ENCODE measurements around the gene CALML5.

CALML5 gene

DNA sequence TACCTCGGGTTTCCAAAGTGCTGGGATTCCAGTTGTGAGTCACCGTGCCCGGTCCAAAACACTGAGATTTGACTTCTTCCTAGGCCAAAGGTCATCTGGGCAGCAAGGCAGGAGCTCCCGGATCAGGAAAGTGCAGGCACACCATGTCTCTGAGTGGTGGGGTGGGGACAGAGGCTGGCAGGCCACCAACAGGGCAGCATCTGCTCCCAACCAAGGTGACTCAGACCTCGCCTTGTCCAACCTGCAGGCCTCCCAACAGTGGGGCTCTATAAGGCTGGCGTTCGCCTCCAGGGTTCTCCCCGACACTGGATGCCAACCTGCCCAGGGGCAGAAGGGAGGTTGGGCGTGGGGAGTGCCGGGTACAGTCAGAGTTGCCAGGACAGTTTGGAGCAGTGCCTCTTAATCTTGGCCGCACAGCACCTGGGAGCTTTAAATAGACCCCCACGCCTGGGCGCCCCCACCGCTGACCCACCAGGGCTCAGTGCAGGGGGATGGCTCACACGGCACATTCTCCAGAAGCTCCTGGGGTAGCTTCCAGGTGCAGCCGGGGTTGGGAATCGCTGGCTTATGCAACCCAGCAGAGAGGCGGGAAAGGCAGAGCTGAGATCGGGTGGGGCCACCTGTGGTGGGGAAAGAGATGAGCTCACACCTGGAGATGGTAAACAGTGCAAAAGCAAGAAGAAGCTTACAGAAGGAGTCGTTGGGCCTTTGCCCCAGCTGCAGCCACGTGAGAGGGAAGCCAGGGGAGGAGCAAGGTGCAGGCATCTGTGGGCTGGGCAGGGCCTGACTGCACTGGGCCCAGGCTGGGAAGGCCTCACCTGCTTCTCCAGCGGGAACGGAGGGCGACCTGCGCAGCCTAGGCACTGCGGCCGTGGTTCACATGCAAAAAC lies 10.9 kb downstream of the CALML5 start:
- in situ Hi-C loops (cut with HindIII; ENCODE audit: low sequenced_read_pairs), result loop anchor here (25.0 kb wide), 1 partner anchor 101 kb away; no protein-coding TSS in a partner anchor

DNA sequence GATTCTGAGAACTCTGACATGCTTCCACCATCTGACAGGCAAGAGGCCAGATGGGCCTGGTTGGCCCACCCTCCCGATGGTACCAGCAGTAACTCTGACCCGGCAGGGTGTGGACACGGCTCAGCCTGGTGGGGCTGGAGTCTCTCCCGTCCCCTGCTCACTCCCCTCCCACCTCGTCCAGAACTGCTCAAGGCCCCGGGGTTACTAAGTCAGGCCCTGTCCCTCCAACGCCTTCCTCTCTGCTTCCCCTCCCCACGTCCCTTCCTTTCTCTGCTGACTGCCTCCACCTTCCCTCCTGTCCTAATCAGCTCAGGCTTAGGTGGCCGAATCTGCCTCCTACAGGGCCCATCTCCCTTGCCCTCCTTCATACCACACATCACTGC lies 12.5 kb downstream of the CALML5 start:
- in situ Hi-C loops (cut with HindIII; ENCODE audit: low sequenced_read_pairs), result loop anchor here (25.0 kb wide), 1 partner anchor 100 kb away; no protein-coding TSS in a partner anchor

DNA sequence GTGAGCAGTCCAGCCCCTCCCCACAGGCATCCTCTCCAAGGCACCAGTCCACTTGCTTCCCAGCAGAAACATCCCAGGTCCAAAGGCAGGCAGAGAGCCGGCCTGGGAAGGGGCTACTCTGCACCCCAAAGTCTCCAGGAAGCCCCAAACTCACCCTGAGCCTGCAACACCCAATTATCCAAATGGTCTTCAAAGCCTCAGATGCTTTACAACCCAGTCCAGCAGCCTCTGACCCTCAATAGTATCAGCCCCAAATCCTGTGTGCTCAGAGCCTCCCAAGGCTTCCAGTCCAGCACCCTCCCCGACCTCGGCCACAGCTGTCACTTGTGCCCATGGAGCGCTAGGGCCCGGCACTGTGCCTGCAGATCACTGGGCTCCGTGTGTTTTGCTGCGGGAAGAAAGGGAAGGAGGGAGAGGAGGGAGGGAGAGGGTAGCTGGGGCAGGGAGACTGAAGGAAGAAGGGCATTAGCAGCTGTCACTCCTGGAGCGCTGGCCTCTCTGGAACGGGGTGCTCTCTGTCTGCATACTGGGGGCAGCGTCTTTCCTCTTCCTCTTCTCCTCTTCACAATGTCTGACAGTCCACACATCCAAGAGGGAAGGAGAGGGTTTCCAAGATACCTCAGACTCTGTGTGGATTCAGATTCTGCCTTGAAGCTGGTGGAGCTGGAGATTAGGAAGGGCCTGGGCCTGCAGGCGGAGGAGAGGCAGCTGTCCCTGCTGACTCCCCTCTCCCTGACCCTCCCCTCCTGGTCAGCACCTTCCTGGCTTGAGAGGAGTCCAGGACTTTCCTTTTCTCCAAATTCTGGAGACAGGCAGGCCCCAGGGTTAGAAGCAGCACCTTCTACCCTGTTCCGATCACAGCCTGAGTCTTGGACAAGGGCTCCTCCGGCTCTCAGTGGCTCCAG lies 13.2 kb downstream of the CALML5 start:
- in situ Hi-C loops (cut with HindIII; ENCODE audit: low sequenced_read_pairs), result loop anchor here (25.0 kb wide), 1 partner anchor 99 kb away; no protein-coding TSS in a partner anchor

DNA sequence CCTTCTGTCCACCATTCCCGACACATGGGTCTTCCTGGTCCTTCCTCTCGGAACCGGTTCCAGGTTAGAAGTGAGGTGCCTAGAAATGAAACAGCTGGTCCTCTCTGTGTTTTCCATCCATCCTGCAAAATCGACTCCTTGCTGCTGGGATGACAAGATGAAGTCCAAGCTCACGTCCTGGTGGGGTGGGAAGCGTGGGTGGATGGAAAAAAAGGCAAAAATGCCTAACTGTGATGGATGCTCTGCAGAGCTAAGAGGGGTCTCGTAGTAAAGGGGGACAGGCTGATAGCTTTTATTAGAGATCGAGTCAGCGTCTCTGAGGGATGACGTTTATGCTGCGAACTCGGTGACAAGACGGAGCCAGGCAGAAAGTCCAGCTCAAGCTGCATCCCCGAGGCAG lies 14.1 kb downstream of the CALML5 start:
- in situ Hi-C loops (cut with HindIII; ENCODE audit: low sequenced_read_pairs), result loop anchor here (25.0 kb wide), 1 partner anchor 98 kb away; no protein-coding TSS in a partner anchor

DNA sequence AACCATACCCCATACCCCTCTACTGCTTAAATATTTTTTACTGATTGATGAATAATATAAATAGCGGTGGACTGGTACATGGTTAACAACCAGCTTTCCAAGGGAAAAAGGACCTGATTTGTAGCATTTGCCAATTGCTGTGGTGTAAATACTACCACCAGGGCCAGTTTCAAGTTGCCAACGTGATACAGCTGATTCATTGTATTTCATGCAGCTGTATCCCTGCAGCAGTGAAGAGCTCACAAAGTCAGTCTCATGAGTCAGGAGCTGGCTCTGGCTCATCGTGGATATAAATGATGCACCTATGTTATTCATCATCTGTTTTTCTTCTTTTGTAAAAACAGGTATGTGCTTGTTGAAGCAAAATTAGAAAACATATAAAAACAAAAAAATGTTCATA lies 15.2 kb downstream of the CALML5 start:
- in situ Hi-C loops (cut with HindIII; ENCODE audit: low sequenced_read_pairs), result loop anchor here (25.0 kb wide), 1 partner anchor 97 kb away; no protein-coding TSS in a partner anchor

DNA sequence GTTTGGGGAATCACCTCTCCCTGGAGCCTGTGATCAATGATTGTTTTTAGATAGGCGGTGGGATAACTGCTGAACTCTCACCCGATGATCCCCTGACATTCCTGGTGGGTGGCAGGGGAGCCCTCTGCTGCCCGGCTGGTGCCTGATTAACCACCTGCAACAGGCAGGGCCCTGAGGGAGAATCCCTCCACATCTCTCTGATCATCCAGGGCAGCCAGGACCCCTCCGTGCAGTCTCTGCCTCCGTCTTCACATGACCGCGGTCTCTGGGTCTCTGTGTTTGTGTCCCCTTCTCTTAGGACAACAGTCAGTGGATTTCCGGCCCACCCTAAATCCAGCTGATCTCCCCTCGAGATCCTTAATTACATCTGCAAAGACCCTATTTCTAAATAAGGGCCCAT lies 17.4 kb downstream of the CALML5 start:
- in situ Hi-C loops (cut with HindIII; ENCODE audit: low sequenced_read_pairs), result loop anchor here (25.0 kb wide), 1 partner anchor 95 kb away; no protein-coding TSS in a partner anchor

DNA sequence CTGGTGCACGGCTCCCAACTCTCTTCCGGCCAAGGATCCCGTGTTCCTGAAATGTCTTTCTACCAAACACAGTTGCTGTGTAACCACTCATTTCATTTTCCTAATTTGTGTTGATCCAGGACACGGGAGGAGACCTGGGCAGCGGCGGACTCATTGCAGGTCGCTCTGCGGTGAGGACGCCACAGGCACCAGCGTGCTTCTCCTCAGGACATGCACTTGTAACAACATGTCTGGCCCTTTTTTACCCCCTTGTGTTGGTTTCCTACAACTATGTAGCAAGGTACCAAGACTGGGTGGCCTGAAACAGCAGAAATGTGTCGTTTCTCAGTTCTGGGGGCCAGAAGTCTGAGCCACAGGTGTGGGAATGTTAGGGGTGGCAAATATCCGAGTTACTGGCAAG lies 18.2 kb downstream of the CALML5 start:
- in situ Hi-C loops (cut with HindIII; ENCODE audit: low sequenced_read_pairs), result loop anchor here (25.0 kb wide), 1 partner anchor 94 kb away; no protein-coding TSS in a partner anchor

DNA sequence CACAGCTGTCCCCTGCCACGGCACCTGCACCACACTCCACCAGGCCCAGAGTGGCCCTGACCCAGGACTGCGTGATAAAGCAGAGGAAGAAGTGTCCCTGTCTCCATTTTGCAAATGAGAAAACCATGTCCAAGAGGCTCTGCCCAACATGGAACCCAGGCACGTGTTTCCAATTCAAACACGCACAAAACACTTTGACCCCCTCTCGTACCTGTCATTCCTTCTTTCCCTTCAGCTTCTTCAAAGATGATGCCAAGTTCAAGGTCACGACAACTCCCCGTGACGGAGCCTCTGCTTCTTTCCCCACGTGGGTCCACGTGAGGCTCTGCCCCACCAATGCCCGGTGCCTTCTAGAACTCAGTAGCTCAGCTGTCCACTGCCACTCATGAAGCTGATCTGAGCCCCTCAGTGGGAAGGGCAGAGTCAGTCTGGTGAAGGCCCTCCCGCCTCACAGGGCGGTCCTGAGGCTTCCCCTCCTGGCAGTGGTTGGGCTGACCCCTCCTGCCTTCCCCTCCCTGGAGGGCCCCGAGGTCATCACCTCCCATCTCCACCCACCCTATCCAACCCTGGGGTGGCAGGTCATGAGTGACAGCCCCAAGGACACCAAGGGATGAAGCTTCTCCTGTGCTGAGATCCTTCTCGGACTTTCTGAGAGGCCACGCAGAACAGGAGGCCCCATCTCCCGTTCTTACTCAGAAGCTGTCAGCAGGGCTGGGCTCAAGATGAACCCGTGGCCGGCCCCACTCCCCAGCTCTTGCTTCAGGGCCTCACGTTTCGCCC lies 19.0 kb downstream of the CALML5 start:
- in situ Hi-C loops (cut with HindIII; ENCODE audit: low sequenced_read_pairs), result loop anchor here (25.0 kb wide), 1 partner anchor 93 kb away; no protein-coding TSS in a partner anchor

DNA sequence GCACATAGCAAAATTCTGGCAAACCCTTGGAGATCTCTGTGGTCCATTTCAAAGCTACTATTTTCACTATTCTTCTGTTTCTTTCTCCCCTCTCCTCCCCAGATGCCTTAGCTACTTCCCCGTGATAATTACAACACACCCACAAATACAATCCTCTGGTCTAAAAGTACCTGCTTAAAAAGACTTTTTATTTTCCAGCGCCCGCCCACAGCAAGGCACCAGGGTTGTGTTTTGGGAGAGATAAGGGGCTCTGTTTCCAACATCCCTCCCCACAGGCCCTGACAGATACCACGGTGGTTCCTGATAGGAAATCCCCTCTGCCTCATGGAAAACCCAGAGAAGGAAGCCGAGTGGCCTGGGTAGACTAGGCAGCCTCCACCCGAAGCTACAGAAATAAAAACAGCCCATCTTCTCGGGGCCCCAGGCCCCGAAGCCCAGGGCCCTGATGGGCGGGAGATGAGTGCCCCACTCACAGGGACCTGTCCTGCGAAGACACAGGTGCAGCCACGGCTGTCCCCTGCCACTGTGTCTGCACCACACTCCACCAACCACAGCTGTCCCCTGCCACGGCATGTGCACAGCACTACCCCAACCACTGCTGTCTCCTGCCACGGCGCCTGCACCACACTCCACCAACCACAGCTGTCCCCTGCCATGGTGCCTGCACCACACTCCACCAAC lies 19.7 kb downstream of the CALML5 start:
- in situ Hi-C loops (cut with HindIII; ENCODE audit: low sequenced_read_pairs), result loop anchor here (25.0 kb wide), 1 partner anchor 92 kb away; no protein-coding TSS in a partner anchor

DNA sequence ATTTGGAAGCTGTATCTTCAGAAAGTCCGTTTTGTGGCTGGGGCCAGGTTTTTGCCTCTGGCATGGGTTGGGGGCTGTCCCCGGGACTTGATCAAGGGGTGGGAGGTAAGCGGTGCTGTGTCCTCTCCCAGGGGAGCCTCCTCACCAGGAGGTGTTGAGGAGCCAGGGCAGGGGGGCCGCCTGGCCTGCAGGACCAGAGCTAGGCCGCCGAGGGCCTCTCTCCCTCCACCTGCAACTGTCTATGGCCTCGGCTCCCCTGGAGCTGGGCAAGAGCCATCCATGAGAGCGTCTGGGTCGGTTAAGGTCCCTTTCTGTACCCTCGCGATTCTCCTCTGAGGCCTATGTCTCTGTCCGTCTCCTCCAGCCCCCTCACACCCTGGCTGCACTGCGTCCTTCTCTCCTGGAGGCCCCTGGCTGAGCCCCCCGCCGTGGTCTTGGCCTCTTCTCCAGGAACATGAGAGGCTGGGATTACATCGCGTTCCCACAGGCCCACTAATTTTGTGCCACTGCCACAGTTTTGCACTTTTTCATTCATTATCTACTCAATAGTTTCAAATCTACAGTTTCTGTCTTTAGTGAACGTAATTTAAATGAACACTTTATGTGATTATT lies 20.6 kb downstream of the CALML5 start:
- in situ Hi-C loops (cut with HindIII; ENCODE audit: low sequenced_read_pairs), result loop anchor here (25.0 kb wide), 1 partner anchor 91 kb away; no protein-coding TSS in a partner anchor

DNA sequence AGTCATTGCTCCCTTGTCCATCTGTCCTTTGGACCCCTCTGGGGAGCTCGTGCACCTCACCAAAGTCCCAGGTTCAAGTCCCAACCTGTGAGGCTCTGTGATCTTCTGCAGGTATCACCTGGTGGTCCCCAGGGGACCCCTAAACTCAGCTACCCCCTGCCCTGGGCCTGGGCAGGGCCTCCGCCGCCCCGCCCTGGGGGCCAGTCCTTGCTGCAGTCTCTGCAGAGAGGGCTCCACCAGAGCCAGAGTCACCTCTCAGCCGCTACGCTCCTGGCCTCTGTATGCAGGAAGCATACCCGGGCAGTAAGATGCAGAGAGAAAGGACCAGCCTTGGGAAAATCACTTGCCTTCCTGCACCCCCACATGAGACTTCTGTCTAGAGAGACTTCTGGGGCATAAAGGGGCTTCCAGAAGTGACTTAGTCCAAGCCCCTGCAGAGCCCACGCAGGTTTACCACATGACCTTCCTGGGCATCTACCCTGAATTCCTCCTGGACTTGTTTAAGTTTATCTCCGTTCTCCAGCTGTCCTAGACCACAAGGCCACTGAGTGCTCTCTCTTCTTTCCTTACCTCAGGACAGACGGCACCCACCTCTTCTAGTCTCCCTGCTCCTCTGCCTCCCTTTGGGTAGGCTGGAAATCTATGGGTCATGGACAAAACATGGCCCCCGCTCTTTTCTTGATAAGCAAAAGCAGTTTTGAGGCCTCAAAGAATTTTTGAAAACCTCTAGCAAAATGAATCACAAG lies 21.2 kb downstream of the CALML5 start:
- in situ Hi-C loops (cut with HindIII; ENCODE audit: low sequenced_read_pairs), result loop anchor here (25.0 kb wide), 1 partner anchor 91 kb away; no protein-coding TSS in a partner anchor

DNA sequence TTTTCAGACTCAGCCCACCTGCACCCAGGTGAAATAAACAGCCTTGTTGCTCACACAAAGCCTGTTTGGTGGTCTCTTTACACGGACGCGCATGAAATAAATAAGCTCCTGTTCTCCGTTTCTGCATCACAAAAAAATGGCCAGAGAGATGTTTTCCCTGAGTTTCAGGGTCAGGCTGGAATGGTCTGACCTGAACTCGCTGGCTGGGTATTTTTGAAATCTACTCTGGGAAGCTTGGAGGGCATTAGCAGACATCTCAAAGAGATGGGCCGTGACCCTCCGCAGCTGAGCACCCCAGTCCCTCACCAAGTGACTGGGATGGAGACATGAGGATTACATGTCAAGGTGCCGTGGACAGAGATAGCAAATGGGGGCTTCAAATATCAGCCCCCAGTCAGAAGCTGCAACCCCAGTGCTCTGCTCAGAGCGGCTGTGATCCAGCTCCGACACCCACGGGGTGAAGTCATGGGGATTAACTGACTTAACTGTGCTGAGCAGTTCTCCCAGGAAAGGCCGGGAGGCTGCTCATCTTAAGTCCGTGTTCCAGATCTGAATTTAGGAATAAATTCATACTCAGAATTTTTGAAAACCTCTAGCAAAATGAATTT lies 22.3 kb downstream of the CALML5 start:
- in situ Hi-C loops (cut with HindIII; ENCODE audit: low sequenced_read_pairs), result loop anchor here (25.0 kb wide), 1 partner anchor 90 kb away; no protein-coding TSS in a partner anchor

DNA sequence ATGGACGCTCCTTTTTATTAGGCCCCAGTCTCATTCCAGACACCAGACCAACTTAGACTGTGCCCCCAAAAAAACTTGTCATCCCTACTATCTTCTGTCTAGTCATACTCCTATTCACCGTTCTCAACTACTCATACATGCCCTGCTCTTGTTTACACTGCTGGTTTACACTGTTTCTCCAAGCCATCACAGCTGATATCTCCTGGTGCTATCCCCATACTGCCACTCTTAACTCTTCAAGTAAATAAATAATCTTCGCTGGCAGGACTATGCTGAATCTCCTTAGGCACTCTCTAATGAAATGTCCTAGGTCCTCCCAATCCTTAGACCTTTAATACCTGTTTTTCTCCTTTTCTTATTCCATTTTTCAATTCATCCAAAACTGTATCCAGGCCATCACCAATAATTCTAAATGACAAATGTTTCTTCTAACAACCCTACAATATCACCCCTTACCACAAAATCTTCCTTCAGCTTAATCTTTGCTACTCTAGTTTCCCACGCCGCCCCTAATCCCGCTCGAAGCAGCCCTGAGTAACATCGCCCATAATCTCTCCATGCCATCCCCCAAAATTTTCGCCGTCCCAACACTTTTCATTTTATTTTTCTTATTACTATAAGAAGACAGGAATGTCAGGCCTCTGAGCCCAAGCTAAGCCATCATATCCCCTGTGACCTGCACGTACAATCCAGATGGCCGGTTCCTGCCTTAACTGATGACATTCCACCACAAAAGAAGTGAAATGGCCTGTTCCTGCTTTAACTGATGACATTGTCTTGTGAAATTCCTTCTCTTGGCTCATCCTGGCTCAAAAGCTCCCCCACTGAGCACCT lies 23.2 kb downstream of the CALML5 start:
- in situ Hi-C loops (cut with HindIII; ENCODE audit: low sequenced_read_pairs), result loop anchor here (25.0 kb wide), 1 partner anchor 89 kb away; no protein-coding TSS in a partner anchor

DNA sequence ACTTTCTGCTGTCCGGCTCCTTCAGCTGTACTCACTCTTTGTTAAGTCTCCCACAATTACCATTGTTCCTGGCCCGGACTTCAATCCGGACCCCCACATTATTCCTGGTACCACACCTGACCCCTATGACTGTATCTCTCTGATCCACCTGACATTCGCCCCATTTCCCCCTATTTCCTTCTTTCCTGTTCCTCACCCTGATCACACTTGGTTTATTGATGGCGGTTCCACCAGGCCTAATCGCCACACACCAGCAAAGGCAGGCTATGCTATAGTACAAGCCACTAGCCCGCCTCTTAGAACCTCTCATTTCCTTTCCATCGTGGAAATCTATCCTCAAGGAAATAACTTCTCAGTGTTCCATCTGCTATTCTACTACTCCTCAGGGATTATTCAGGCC lies 24.3 kb downstream of the CALML5 start:
- in situ Hi-C loops (cut with HindIII; ENCODE audit: low sequenced_read_pairs), result loop anchor here (25.0 kb wide), 1 partner anchor 88 kb away; no protein-coding TSS in a partner anchor

DNA sequence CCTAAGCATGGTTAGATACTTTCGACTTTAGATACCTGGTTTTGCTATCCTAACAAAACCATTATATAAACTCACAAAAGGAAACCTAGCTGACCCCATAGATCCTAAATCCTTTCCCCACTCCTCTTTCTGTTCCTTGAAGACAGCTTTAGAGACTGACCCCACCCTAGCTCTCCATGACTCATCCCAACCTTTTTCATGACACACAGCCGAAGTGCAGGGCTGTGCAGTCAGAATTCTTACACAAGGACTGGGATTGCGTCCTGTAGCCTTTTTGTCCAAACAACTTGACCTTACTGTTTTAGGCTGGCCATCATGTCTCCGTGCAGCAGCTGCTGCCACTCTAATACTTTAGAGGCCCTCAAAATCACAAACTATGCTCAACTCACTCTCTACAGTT lies 24.7 kb downstream of the CALML5 start:
- in situ Hi-C loops (cut with HindIII; ENCODE audit: low sequenced_read_pairs), result loop anchor here (25.0 kb wide), 1 partner anchor 87 kb away; no protein-coding TSS in a partner anchor

DNA sequence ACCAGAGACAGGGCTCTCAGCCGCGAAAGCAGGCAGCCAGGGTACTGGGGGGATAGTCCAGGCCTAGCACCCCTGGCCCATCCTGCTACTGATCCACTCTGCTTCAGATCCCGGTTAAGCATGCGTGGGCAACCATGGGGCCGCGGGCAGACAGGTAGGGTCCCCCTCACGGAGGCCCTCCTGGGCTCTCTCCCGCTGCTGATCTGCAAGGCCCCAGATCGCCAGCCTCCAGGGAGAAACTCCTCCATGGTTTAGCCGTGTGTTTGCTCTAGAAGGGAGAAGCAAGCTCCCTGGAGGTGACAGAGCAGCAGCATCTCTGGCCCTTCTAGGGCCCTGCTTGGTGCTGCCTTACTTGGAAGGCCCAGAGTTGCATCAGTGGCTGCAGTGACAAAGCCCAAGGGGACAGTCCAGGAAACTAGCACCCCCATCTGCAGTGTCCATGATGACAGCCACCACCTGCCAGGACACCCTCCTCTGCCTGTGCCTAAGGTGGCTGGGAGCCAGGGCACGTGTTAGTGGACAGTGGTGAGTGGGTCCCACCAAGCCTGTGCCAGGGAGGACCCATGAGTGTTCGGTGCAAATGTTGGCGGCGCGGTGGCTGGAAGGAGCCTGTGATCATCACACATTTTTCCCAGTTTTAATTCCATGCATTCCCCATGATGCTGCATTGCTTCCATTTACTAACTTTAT lies 29.2 kb downstream of the CALML5 start:
- in situ Hi-C loops (cut with HindIII; ENCODE audit: low sequenced_read_pairs), result no loop called here

Data from endothelial cell of hepatic sinusoid (primary cell).